HL-60/S4 treated with phorbol 12-myristate 13-acetate at 8.2 ng/mL for 4 days and 3 days (cell line): Measurements from ENCODE around the gene CLBA1.

Experiments
- in situ Hi-C: fragments of 300-500 bp; cut with MboI; formaldehyde crosslinking; loops from 2 replicates; pipeline ENCODE4 v1.15.0; 2022; ENCODE audit warnings: low sequenced_read_pairs

Gene CLBA1

DNA sequence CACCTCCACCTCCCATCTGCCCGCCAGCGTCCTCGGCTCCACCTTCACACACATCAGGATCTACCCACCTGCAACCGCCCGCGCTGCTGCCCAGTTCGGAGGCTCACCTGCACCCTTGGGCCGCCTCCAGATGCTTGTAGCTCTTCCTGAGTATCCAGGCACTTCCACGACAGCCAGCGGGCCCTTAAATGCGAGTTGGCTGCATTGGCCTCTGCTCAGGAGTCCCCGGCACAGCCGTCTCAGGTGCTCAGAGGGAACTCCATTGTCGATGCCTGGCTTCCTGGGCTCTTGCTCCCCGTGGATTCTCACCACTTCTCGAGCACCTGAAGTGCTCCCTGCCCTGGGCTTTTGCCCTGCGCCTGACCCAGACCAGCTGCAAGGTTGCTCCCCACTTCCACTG is 57.2 kb downstream of the CLBA1 start:
- in situ Hi-C loops: no loop called here

DNA sequence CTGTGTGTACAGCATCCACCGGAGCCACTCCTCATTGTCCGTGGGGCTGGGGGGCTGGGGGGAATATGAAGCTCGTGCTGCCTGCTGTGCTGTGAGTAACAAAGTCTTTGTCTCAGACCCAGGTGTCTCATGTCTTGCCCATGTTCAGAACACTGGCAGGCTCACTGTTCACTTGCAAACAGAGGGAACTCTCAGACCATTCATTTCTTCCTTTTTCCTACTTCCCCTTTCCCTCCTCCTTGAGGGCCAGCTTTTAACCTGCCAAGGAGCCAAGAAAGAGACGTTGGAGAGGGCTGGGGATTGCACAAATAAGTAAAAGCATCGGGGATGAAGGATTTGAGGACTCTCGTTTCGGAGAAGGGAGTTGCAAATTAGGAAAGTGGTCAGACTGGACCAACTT is 58.1 kb downstream of the CLBA1 start:
- in situ Hi-C loops: no loop called here
